ENCODE measurements around the gene BUD13.
"Not testable (repeated sequence)": the region's sequence is repeated elsewhere in the genome, so short reads cannot be mapped to it uniquely, and the experiment has no call there.

BUD13 gene

DNA sequence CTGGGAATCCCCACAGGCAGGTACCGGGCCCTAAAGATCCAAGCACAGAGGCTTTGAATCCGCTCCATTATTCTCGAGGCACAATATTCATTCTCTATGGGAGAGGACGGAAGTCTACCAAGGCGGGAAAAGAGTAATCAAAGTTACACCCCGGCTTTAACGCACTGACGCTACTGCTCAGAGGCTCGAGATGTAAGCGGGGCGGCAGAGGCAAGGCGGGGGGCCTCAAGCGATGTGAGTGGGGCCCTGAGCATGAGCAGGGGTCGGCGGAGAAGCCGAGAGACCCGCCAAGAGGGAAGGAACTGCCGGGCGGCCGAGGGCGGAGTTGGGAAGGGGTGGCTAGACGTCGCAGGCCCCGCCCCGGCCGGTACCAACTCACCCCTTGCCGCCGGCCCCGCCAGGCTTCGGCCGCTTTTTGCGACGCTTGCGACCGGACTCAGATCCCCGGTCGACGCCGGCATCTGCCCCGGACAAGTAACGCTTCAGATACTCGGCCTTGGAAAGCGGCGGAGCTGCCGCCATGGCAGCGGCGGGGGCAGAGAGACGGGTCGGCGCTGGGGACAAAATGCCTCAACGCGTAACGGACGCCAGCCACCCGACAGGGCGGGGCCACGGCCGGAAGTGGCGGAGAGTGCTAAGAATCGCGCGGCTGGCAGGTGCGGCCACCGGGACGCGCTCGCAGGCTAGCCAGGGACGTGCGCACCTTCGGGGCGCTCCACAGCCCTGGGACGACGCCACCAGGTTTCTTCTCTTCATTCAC is at the start of gene BUD13:
Gene BUD13 (minus strand): TSS at position 545 of the 760 bp plus-strand sequence. CDS start 23 bp downstream, at position 522.
- DNase-seq (ENCODE audit: low read depth) = peak; percentile 88

DNA sequence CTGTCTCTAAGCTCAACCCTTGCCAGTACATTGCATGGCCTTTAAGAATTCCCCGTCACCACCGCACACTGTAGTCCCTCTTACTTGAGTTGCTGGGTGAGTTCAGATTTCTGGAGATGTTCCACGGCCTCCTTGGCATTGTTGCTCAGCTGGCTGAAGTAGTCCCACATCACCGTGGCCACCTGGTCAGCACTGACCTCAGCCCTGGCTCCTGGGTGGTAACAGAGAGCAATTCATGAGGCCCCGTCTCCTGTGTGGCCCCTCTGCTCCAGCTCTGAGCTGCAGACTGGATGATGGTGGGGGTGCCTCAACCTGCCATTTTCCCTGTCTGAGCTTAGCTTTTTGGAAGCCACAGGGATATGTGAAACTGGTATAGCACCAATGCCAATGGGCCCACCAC is 49.8 kb upstream of the BUD13 start:
- DNase-seq (ENCODE audit: low read depth) = no peak

DNA sequence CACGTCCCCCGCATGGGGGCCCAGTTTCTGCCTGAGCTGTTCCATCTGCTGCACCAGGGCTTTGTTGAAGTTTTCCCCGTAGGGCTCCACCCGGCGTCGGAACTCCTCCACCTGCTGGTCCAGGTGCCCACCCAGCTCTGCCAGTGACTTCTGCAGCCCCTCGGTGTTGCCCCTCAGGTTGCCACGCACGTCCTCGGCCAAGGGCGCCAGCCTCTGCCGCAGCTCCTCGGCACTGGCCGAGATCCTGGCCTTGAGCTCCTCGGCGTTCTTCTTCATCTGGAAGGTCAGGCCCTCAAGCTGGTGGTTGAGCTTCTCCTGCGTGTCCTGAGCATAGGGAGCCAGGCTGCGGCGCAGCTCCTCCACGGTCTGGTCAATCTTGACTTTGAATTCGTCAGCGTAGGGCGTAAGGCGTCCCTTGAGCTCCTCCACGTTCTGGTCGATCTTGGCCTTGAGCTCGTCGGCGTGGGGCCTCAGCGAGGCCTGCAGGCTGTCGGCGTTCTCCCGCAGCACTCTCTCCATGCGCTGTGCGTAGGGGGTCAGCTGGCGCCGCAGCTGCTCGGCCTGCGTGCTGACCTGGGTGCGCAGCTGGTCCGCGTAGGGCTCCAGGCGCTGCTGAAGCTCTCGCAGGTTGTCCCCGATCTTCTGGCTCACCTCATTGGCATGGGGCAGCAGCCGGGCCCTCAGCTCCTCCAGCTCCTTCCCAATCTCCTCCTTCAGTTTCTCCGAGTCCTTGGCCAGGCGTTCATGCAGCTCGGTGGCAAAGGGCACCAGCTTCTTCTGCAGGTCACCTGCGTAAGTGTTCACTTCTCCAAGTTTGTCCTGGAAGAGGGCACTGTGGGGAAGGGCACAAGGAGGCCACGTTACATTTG is 48.5 kb upstream of the BUD13 start:
- DNase-seq (ENCODE audit: low read depth) = no peak

DNA sequence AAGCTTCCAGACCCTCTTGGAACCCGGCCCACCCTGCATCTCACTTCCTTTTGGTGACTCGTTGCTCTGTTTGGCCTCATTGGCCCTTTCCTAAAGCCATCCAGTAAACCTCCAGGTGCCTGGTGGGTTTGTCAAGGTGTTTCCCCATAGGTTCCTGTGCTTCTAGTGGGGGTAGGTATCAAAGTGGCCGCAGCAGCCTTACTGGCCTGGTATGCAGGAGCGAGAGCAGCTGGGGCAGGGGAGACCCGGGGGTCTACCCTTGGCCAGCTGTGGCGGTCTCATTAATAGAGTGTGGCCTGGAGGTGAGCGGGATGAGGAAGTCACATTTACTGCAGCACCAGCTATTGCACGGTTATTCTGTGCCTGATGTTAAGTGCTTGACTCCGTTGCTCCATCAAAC is 46.3 kb upstream of the BUD13 start:
- DNase-seq (ENCODE audit: low read depth) = no peak

GRCh38 chr11:116814502-116814901 is 41.7 kb upstream of the BUD13 start:
- DNase-seq (ENCODE audit: low read depth) = no peak

- DNase-seq (ENCODE audit: low read depth) = no peak
These were observed 41.1 kb upstream of the BUD13 start for GRCh38 chr11:116813781-116814471.

DNA sequence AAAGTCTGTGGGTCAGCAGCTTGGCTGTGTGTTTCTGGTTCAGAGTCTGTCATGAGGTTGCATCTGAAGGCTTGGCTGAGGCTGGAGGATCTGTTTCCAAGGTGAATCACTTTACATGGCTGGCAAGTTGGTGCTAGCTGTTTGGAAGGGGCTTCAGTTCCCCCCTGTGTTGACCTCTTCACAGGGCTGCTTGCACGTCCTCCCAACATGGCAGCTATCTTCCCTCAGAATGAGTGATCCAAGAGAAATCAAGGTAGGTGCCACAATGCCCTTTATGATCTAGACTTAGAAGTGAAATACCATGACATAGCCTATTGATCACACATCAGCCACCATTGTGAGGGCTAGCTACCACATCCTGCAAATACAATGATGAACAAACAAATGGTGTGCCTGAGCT is 40.4 kb upstream of the BUD13 start:
- no peak for DNase-seq (ENCODE audit: low read depth)

DNA sequence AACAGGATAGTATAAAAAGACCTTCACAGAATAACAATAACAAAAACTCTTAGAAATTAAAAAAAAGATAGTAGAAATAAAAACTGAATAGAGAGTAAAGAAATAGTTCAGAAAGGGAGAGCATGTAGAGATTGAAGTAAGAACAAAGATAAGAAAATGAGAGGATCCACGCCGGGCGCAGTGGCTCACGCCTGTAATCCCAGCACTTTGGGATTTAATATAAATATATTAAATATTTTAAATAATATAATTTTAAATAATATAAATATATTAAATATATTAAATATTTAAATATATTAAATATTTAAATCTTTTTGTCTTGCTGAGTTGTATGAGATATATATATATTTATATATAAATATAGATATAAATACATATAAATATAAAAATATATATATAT is 39.3 kb upstream of the BUD13 start:
- no peak for DNase-seq (ENCODE audit: low read depth)

GRCh38 chr11:116811194-116811593 is 38.4 kb upstream of the BUD13 start:
- no peak for DNase-seq (ENCODE audit: low read depth)

GRCh38 chr11:116808262-116809175 is 35.7 kb upstream of the BUD13 start:
- peak; percentile 35 for DNase-seq (ENCODE audit: low read depth)

- DNase-seq (ENCODE audit: low read depth) = no peak
These were observed 34.9 kb upstream of the BUD13 start for GRCh38 chr11:116807601-116808261.

DNA sequence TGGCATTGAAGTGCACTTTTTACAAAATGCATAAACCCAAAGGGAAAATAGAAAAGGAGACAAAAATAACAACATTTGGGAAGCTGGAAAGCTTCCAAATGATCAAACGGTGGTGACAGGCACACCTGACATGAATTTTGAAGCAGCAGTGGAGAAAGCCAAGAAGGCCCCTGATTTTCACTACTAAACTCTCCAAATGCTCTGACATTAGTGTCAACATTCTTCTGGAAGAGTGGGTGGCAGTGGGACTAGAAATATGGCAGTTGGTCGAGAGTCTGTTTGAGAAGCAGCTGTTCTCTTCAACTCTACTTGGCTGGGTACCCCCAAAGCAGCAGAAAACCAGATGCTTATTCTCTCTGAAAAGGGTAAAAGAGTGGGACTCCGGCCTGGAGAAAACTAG is 31.2 kb upstream of the BUD13 start:
- DNase-seq (ENCODE audit: low read depth) = no peak

DNA sequence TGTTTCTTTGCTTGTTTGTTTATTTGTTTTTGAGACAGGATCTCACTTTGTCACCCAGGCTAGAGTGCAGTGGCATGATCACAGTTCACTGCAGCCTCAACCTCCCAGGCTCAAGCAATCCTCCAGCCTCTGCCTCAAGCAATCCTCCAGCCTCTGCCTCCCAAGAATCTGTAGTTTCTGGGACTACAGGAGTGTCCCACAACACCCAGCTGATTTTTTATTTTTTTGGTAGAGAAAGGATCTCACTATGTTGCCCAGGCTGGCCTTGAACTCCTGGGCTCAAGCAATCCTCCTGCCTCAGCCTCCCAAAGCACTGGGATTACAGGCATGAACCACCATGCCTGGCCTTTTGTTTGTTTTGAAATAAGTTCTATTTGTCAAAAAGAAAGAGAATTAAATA is 28.9 kb upstream of the BUD13 start:
- not testable (repeated sequence) for DNase-seq (ENCODE audit: low read depth)

- DNase-seq (ENCODE audit: low read depth) = no peak
These were observed 27.8 kb upstream of the BUD13 start for GRCh38 chr11:116800610-116801009.

DNA sequence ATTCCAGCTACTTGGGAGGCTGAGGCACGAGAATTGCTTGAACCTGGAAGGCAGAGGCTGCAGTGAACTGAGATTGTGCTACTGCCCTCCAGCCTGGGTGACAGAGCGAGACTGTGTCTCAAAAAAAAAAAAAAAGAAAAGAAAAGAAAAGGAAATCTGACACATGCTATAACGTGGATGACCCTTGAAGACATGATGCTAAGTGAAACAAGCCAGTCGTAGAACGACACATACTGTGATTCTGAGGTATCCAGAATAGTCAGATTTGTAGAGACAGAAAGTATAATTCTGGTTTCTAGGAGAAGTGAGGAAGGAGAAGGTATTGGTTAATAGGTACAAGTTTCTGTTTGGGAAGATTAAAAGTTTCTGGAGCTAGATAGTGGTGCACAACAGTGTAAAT is 25.6 kb upstream of the BUD13 start:
- DNase-seq (ENCODE audit: low read depth) = no peak

DNA sequence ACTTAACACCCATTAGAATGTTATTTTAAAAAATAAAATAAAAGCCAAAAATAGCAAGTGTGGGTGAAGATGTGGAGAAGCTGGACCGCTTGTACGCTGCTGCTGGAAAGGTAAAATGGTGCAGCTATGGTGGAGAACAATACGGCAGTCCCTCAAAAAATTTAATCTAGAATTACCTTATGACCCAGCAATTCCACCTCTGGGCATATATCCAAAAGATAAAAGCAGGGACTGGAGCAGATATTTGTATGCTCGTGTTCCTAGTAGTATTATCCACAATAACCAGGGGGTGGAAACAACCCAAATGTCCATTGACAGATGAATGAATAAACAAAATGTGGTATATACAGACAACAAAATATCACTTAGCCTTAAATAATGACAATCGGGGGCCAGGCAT is 25.0 kb upstream of the BUD13 start:
- DNase-seq (ENCODE audit: low read depth) = no peak

GRCh38 chr11:116796548-116796947 is 23.8 kb upstream of the BUD13 start:
- no peak for DNase-seq (ENCODE audit: low read depth)

GRCh38 chr11:116794851-116795250 is 22.1 kb upstream of the BUD13 start:
- no peak for DNase-seq (ENCODE audit: low read depth)

DNA sequence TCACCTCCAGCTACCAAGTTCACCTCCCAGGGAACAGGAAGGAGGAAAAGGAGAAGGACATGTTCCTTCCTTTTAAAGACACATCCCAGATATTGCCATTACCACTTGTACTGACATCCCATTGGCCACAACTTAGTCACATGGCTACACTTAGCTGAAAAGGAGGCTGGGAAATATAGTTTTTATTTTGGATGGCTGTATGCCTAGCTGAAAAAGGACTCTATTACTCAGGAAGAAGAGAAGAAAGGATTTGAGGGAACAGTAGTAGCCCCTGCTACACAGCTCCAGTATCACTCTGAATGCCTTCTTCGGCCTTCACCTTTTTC is 20.9 kb upstream of the BUD13 start:
- DNase-seq (ENCODE audit: low read depth) = peak; percentile 15

- peak; percentile 88 for DNase-seq (ENCODE audit: low read depth)
These were observed 20.3 kb upstream of the BUD13 start for GRCh38 chr11:116792869-116793771.
